Activated CD8-positive, alpha-beta T cell treated with anti-CD3 and anti-CD28 coated beads, Interleukin-2, amount 10 ng/mL, durations not matched to agents 7 days and 5 days (primary cell): ENCODE results near the gene STAM. TPM values are rescaled to one million over a fixed set of nuclear protein-coding genes. Genes with fewer than 3 reads are reported as not detected.
A peak's percentile ranks its signal among the peaks of the same experiment; 100 is the strongest.

Experiments
- ATAC-seq: fragments of 150-1000 bp; cut with Tn5 transposase; one replicate; pipeline ENCODE4 v1.10.0; 2021; ENCODE audit warnings: moderate library complexity
- CTCF ChIA-PET: fragments of 350-600 bp; sonication (Branson Sonifier 250); formaldehyde crosslinking; loops from one replicate; lab custom pipeline; 2021; ENCODE audit warnings: antibody characterized with exemption; lab: Charles Lee
- POLR2A ChIA-PET: fragments of 350-600 bp; sonication (Branson Sonifier 250); formaldehyde crosslinking; loops from one replicate; lab custom pipeline; 2021; ENCODE audit warnings: antibody characterized with exemption; lab: Charles Lee
- DNase-seq: peaks from one replicate; pipeline ENCODE4 v3.0.0-alpha.2; 2020
- H3K27ac Mint-ChIP-seq: one replicate; pipeline ENCODE4 v1.8.0; 2021; ENCODE audit warnings: mild to moderate bottlenecking, mixed read lengths
- H3K27me3 Mint-ChIP-seq: one replicate; pipeline ENCODE4 v1.8.0; 2021; ENCODE audit warnings: low read depth, mixed read lengths
- H3K36me3 Mint-ChIP-seq: one replicate; pipeline ENCODE4 v1.8.0; 2021; ENCODE audit warnings: low read depth, mixed read lengths
- H3K4me1 Mint-ChIP-seq: one replicate; pipeline ENCODE4 v1.8.0; 2021; ENCODE audit warnings: low read depth, mixed read lengths
- H3K4me3 Mint-ChIP-seq: one replicate; pipeline ENCODE4 v1.8.0; 2021; ENCODE audit warnings: mild to moderate bottlenecking, mixed read lengths
- H3K9me3 Mint-ChIP-seq: one replicate; pipeline ENCODE4 v1.8.0; 2022; ENCODE audit warnings: mixed read lengths; ENCODE audit not compliant: insufficient read depth
- total RNA-seq, 2 experiments: library from RNA; stranded (reverse); gene quantifications; one replicate each; pipeline ENCODE4 v1.2.3, GENCODE V29; 2021

STAM gene
- total RNA-seq, 2 experiments from 2014 or later = 20.8 to 21.9 TPM

DNA sequence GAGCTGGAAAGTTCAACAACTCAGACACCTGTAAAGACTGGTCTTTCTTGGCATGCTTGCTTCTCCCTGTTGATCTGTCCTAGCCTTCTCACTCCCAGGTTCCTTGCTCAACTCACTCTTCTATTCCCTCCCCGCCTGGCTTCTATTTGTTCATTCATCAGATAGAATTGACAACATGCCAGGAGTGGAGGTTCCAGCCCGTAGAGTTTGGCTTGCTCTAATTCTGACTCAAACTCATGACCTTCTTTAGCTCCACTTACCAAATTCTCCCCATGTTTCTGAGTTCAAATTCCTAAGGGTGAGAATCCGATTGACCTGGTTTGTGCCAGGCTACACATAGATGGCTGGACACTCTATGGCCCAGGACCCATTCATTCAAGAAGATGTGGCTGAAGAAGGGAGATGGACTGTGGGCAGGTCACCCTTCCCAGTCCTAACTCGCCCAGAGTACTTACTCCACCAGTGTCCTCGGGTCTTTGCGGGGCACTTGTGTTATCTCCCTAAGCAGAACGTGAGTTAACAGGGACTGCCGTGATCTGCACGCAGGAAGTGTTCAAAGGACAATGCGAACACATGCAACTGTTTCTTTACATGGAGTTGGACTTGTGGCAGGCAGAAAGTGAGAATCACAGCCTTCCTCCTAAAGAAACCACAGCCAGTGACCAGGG, 104.1 kb downstream of the STAM start:
- no peak overlapping the region for H3K27ac Mint-ChIP-seq
- H3K9me3 Mint-ChIP-seq = no peaks in the 10 kb centered on the region
- no peaks in the 10 kb centered on the region for H3K36me3 Mint-ChIP-seq
- ChIA-PET CTCF (no interaction called here), POLR2A (no interaction called here)
- ATAC-seq (no peak), DNase-seq (no peak)
- peaks cover 11% of the 10 kb centered on the region for H3K4me1 Mint-ChIP-seq
- H3K27me3 Mint-ChIP-seq = no peaks in the 10 kb centered on the region
- no peak overlapping the region for H3K4me3 Mint-ChIP-seq

DNA sequence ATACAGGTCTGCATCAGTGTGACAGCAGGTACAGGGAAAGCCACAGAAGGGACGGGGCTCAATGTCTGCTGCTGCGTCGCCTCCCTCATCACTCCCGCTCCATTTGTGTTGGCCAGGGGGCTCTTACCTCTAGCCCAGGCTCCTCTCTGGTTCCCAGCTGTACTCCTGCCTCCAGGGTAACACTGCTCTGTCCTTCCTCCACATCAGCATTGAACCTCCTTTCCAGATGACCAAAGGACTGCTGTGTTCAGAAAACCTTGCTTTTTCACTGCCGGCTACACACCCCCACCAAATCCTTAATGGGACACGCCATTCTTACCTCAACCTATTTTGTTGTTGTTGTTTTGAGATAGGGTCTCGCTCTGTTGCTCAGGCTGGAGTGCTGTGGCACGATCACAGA, 105.9 kb downstream of the STAM start:
- no peak overlapping the region for H3K4me3 Mint-ChIP-seq
- no peak overlapping the region for H3K27ac Mint-ChIP-seq
- ChIA-PET POLR2A (no interaction called here), CTCF (no interaction called here)
- peaks cover 3% of the 10 kb centered on the region for H3K4me1 Mint-ChIP-seq
- DNase-seq (no peak), ATAC-seq (no peak)
- no peaks in the 10 kb centered on the region for H3K36me3 Mint-ChIP-seq
- no peaks in the 10 kb centered on the region for H3K27me3 Mint-ChIP-seq
- H3K9me3 Mint-ChIP-seq = no peaks in the 10 kb centered on the region

DNA sequence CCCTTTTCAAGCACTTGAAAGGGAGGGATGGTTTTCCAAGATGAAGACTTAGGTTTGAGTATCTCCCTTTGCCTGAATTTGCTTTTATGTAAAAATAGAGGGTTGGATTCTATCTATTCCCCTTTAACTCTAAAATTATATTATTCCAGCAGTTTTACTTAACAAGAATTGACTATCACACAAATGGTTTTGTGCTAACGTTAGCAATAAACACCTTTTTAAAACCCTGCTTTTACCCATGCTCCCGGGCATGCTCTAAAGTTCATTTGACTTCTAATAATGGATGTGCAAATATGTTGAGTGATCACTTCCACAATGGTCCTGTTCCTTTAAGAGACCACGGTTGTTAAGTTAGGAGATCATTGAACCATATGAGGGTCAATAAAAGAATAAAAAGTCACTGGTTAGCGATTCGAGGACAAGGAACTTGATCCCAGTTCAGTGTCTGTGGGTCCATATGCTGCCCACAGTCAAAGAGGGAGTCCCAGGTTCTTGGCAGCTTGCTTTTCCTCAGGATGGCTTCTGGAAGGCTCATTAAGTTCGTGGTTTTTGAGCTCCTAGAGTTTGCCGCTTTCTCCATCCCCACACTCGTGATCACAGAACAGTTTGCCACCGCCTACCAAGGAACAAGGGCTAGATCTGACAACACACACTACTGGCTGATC, 108.0 kb downstream of the STAM start, which contains the start of gene TMEM236:
TSS of gene TMEM236 (plus strand) at position 421 of the 665 bp plus-strand sequence. CDS start at position 516, 95 bp downstream.
- no peak within 1 kb of the TSS for H3K27ac Mint-ChIP-seq
- peaks cover 5% of the 10 kb centered on the region for H3K4me1 Mint-ChIP-seq
- no peaks in the 10 kb centered on the region for H3K27me3 Mint-ChIP-seq
- H3K36me3 Mint-ChIP-seq = no peaks in the 10 kb centered on the region
- CTCF ChIA-PET = no interaction called here
- no peak for ATAC-seq
- H3K4me3 Mint-ChIP-seq = no peak within 1 kb of the TSS
- POLR2A ChIA-PET = interaction anchor here (0.9 kb wide), 1 partner anchor 108 kb away, joined by 3 read pairs; the partner anchor contains the start of gene STAM
- DNase-seq = no peak
- no peaks in the 10 kb centered on the region for H3K9me3 Mint-ChIP-seq

DNA sequence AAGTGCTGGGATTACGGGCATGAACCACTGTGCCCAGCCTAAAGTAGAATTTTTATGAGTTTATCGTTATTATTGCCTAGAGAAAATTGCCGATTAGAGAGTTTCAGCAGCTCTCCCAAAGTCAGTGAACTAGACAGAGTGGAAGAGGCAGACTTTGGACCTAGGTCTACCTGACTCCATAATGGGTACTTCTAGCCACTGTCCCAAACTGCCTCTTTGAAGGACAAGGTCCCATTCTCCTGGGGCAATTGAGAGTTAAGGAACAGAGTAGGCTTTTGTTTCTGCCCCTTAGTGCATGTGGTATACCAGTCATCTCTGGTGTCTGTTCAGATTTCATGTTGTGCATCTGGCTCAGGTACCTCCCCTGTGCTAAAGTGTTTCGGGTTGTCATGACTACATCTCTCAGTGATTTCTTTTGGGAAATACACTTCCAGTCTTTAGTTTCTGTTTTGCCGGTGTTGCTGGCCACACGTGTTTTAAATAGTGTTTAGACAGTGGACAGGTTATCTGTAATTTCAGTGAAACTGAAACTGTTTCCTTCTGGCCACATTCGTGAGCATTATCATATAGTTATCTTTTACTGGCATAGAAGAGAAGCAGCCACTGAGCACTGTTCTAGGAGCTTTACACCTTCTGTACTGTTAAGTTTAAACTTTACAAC, 112.7 kb downstream of the STAM start:
- Mint-ChIP-seq H3K9me3 (no peaks in the 10 kb centered on the region), H3K36me3 (no peaks in the 10 kb centered on the region), H3K4me1 (peaks cover 7% of the 10 kb centered on the region), H3K4me3 (peak overlapping the region; percentile 15), H3K27ac (no peak overlapping the region), H3K27me3 (no peaks in the 10 kb centered on the region)
- ChIA-PET POLR2A (interaction anchor here (1.0 kb wide), 1 partner anchor 113 kb away, joined by 3 read pairs; the partner anchor contains the start of gene STAM), CTCF (interaction anchor here (0.7 to 1.1 kb wide), 2 partner anchors 11 to 13 kb away, joined by 3 to 4 read pairs; no protein-coding TSS in a partner anchor)
- DNase-seq = no peak
- ATAC-seq = peak; percentile 85

DNA sequence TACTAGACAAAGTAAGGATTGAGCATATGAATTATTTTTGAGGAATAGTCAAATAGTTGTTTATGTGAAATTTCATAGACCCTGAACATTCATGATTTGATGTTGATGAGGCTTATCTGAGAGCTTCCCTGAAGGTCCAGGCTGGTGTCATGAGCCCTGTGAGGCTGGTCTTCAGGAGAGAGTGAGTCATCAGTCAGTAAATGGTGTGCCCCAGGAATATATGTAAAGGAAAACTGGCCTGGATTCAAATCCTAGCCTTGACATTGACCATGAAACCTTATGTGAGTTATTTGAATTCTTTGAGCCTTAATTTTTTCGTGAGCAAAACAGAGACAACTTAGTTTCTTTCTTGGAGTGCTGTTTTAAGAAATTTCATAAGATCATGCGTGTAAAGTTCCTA, 114.2 kb downstream of the STAM start:
- DNase-seq = no peak
- ChIA-PET POLR2A (no interaction called here), CTCF (interaction anchor here (1.1 kb wide), 1 partner anchor 14 kb away, joined by 4 read pairs; no protein-coding TSS in a partner anchor)
- no peak overlapping the region for H3K27ac Mint-ChIP-seq
- H3K27me3 Mint-ChIP-seq = no peaks in the 10 kb centered on the region
- no peaks in the 10 kb centered on the region for H3K36me3 Mint-ChIP-seq
- no peak overlapping the region for H3K4me3 Mint-ChIP-seq
- H3K9me3 Mint-ChIP-seq = no peaks in the 10 kb centered on the region
- no peak for ATAC-seq
- H3K4me1 Mint-ChIP-seq = peaks cover 7% of the 10 kb centered on the region

DNA sequence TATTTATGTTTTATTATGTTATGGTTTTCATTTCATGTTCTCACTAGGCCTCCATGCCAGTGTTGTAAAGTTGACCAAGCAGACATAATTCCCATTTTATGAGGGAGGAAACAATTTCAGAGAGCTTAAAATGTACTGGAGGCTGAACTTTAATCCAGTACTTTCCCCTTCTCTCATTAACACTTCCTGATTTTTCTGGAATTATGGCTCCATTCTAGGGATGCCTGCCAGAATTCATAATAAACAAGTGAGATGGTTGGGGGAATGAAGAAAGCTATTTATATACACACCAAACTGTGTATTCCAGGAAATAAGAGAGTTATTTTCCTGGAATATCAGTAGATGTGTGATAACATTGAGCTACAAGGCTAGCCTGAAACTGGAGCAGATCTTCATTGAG, 114.9 kb downstream of the STAM start:
- CTCF ChIA-PET = no interaction called here
- DNase-seq = no peak
- POLR2A ChIA-PET = no interaction called here
- ATAC-seq = no peak
- Mint-ChIP-seq H3K4me1 (peaks cover 7% of the 10 kb centered on the region), H3K9me3 (no peaks in the 10 kb centered on the region), H3K27me3 (no peaks in the 10 kb centered on the region), H3K36me3 (no peaks in the 10 kb centered on the region), H3K4me3 (no peak overlapping the region), H3K27ac (no peak overlapping the region)

DNA sequence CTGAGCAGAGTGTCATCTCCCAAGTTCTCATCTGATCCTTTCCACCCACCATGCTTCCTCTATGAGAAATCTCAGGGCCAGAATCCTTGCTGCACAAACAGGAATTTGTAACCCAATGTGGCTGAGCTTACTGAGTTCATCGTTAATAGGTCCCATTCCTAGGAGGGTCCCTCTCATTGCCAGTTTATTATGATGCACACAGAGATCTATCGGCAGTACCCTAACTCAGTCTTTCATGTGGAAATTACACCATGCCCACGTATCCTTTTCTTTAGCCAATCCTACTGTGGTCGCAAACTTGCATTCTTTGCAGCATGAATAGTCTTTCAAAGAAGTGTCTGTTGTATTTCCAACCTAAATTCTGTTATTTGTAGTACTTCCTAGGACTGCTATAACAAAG, 120.2 kb downstream of the STAM start:
- Mint-ChIP-seq H3K36me3 (no peaks in the 10 kb centered on the region), H3K27ac (no peak overlapping the region), H3K4me3 (no peak overlapping the region), H3K4me1 (no peaks in the 10 kb centered on the region), H3K27me3 (no peaks in the 10 kb centered on the region), H3K9me3 (no peaks in the 10 kb centered on the region)
- CTCF ChIA-PET = no interaction called here
- ATAC-seq = no peak
- POLR2A ChIA-PET = no interaction called here
- DNase-seq = no peak

DNA sequence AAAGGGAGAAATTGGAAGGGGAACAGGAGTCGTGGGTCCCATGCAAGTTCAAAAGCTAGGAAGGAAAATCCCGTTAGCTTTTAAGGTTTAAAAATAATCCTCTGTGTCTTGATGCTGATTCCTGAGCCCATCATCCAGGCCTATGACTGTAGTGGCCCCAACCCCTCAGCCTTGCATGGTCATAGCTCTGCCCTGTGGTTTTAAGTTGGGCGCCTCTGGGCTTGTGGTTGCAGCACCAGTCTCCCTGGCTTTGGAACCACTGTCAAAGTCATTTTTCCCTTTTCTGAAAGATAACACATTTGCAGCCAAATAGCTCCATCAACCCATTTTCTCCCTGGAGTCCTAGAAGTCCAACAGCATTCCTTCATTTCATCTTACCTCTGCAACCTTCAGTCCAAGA, 121.7 kb downstream of the STAM start:
- no peaks in the 10 kb centered on the region for H3K27me3 Mint-ChIP-seq
- ATAC-seq = no peak
- ChIA-PET CTCF (no interaction called here), POLR2A (no interaction called here)
- no peaks in the 10 kb centered on the region for H3K9me3 Mint-ChIP-seq
- DNase-seq = no peak
- no peaks in the 10 kb centered on the region for H3K4me1 Mint-ChIP-seq
- no peak overlapping the region for H3K27ac Mint-ChIP-seq
- H3K36me3 Mint-ChIP-seq = no peaks in the 10 kb centered on the region
- H3K4me3 Mint-ChIP-seq = no peak overlapping the region

Other genes with a start within 250 kb of the STAM start
- not detected for gene ST8SIA6, start 189.6 kb upstream of the STAM start, total RNA-seq
- gene HACD1, start 26.8 kb upstream of the STAM start, total RNA-seq = 1 to 10 TPM in 1 of 2 experiments, under 1 TPM in 1; 0.40 to 1.1 TPM
- gene TMEM236, start 108.0 kb downstream of the STAM start, total RNA-seq = under 1 TPM in 1 of 2 experiments, not detected in 1; 0.13 TPM
- gene MRC1, start 165.2 kb downstream of the STAM start, total RNA-seq = not detected